Progenitor cell of endocrine pancreas (in vitro differentiated cells): ENCODE measurements around the gene TMEM250. TPM values are rescaled to one million over a fixed set of nuclear protein-coding genes. Genes with fewer than 3 reads are reported as not detected.

Experiments
- DNase-seq: peaks from one replicate; pipeline ENCODE4 v3.0.0; 2021; ENCODE audit warnings: low spot score; ENCODE audit not compliant: unreplicated experiment
- H3K27ac Mint-ChIP-seq: 2 replicates; pipeline ENCODE4 v1.8.0; 2021; ENCODE audit warnings: mild to moderate bottlenecking, moderate library complexity, mixed read lengths
- H3K27me3 Mint-ChIP-seq: 2 replicates; pipeline ENCODE4 v1.8.0; 2021; ENCODE audit warnings: mixed read lengths
- H3K36me3 Mint-ChIP-seq: 2 replicates; pipeline ENCODE4 v1.8.0; 2022; ENCODE audit warnings: mixed read lengths; ENCODE audit not compliant: insufficient read depth
- H3K4me1 Mint-ChIP-seq: 2 replicates; pipeline ENCODE4 v1.8.0; 2021; ENCODE audit warnings: low read depth, mixed read lengths
- H3K4me3 Mint-ChIP-seq: 2 replicates; pipeline ENCODE4 v1.8.0; 2021; ENCODE audit warnings: low read depth, mild to moderate bottlenecking, moderate library complexity, mixed read lengths
- H3K9me3 Mint-ChIP-seq: 2 replicates; pipeline ENCODE4 v1.8.0; 2021; ENCODE audit warnings: low read depth, mixed read lengths
- total RNA-seq: library from RNA; stranded (reverse); gene quantifications from 2 replicates; pipeline ENCODE4 v1.2.1, GENCODE V29; 2021
- TF ChIP-seq, protein P1 (sequence below): fragments of 200-600 bp; sonication (generic); IDR thresholded peaks from one replicate; pipeline ENCODE4 v1.5.0; 2021; ENCODE audit warnings: antibody characterized with exemption, mild to moderate bottlenecking; ENCODE audit not compliant: unreplicated experiment

The TMEM250 gene
- total RNA-seq, 1 donor from 2014 or later = 39.5 TPM

DNA sequence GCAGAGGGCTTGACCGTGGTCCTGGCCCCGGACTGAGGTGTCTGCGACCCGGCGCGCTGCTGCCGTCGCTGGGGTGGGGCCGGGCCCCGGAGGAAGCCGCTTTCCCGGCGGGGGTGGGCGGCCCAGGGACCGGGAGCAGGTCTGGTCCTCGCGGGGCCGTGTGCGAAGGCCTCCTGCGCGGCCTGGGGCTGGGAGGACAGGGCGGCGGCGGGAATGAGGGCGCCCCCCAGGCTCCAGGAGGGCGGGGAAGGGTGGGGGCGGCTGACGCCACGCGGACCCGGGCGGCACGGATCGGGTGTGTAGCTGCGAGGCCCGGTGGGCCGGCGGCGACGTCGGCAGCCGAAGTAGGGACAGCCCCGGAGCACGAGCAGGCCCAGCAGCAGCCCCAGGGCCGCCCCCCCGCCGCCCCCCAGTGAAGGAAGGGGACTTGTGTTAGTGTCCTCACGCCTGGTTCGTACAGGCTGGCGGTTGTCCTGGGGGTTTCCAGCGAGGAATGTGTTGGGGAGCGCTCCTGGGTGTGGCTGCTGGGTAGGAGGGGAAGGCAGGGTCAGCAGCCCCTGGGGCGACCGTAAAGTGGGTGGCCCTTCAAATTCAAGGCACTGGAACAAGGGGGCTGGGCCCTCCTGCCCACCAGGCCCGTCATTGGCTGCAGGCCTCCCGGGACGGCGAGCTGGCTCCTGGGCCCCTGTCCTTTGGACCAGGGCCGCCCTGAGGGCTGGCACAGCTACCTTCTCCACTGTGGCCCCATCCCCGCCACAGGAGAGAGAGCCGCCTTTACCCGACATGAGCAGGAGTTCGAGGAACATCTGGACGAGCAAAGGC, 597 bp upstream of the TMEM250 start:
- H3K27ac Mint-ChIP-seq = peak overlapping the region; percentile 79
- TF ChIP-seq, protein P1, sequence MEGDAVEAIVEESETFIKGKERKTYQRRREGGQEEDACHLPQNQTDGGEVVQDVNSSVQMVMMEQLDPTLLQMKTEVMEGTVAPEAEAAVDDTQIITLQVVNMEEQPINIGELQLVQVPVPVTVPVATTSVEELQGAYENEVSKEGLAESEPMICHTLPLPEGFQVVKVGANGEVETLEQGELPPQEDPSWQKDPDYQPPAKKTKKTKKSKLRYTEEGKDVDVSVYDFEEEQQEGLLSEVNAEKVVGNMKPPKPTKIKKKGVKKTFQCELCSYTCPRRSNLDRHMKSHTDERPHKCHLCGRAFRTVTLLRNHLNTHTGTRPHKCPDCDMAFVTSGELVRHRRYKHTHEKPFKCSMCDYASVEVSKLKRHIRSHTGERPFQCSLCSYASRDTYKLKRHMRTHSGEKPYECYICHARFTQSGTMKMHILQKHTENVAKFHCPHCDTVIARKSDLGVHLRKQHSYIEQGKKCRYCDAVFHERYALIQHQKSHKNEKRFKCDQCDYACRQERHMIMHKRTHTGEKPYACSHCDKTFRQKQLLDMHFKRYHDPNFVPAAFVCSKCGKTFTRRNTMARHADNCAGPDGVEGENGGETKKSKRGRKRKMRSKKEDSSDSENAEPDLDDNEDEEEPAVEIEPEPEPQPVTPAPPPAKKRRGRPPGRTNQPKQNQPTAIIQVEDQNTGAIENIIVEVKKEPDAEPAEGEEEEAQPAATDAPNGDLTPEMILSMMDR = no peak
- peak; percentile 39 for DNase-seq
- H3K27me3 Mint-ChIP-seq = peaks cover 7% of the 10 kb centered on the region
- H3K4me1 Mint-ChIP-seq = no peaks in the 10 kb centered on the region
- peak overlapping the region; percentile 75 for H3K4me3 Mint-ChIP-seq
- no peaks in the 10 kb centered on the region for H3K9me3 Mint-ChIP-seq
- H3K36me3 Mint-ChIP-seq = peaks cover 3% of the 10 kb centered on the region

DNA sequence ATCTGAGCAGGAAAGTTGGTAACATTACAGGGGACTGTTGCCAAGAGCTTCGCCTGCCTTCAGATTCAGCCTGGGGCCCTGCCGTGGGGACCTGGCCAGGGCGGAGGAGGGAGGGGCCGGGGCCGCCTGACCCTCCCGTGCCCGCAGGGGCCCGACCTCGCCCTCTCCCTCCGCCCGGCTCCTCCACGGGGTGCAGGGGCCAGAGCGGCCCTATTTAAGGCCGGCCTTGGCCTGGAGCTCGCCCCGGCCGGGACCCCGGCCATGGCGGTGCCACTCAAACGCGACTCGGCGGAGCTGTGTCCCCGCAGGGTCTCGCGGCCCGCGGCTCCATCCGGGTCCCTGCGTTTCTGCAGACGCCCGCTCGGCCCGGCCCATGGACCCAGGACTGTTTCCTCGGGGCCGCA, 757 bp downstream of the TMEM250 start:
- Mint-ChIP-seq H3K9me3 (no peaks in the 10 kb centered on the region), H3K27me3 (peaks cover 4% of the 10 kb centered on the region), H3K4me3 (peak overlapping the region; percentile 77), H3K4me1 (no peaks in the 10 kb centered on the region), H3K36me3 (peaks cover 4% of the 10 kb centered on the region), H3K27ac (peak overlapping the region; percentile 84)
- TF ChIP-seq, protein P1 = no peak
- DNase-seq = no peak

DNA sequence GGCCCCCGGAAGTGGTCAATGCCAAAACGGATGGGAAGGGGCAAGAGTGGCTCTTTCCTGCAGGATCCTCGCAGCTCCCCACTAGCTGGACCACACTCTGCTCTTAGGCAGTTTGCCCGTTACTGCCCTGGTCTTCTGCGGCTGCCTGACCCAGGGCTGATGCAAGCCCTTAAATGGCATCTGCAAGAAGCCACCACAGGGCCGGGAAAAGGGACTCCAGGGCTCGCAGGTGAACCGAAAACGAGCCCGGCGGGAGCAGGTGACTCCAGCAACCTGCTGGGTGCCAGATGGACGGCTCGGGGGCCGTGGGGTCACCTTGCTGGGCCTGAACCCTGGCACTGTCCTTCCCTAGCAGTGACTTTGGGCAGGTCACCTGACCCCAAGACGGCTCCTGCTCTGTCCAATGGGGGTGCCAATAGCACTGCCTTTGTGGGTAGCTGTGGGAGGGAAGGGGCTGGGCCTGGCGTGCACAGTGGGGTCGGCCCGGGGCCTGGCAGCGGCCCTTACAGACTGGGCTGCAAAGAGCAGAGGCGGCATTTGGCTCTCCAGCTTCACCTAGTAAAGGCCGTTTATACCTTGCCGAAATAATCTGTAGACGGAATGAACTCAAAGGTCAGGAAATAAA, 1.3 kb downstream of the TMEM250 start:
- H3K27me3 Mint-ChIP-seq = peaks cover 1% of the 10 kb centered on the region
- H3K4me1 Mint-ChIP-seq = no peaks in the 10 kb centered on the region
- H3K36me3 Mint-ChIP-seq = peaks cover 4% of the 10 kb centered on the region
- TF ChIP-seq, protein P1 = no peak
- peak overlapping the region; percentile 84 for H3K27ac Mint-ChIP-seq
- H3K9me3 Mint-ChIP-seq = no peaks in the 10 kb centered on the region
- DNase-seq = no peak
- peak overlapping the region; percentile 77 for H3K4me3 Mint-ChIP-seq

DNA sequence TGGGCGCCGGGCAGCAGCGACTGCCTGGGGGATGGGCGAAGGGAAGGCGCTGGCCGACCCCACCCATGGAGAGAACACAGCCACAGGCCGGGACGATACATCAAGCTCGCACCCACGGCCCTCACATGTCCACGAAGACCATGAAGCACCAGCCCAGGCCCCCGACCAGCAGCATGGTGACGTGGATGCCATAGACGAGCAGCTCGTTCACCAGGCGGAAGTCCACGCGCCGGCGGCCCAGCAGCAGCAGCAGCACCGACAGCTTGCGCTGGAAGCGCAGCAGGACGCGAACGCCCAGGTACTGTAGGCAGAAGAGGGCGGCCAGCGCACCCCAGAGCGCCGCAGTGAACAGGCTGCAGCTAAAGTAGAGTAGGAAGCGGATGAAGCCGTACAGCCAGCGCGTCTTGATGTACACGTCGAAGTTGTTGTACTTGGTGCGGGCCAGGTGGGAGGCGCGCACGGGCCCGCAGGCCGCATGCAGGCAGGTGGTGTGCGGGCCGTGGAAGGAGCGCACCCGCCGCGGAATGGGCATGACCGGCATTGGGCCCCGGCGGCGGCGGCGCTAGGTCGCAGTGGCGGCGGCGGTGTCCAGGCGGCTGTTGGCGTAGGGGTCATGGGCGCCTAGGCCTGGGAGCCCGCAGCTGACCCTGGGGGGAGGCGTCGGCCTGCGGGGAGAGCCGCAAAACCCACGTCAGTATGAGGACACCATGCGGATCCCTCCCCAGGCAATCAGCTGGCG, 2.1 kb downstream of the TMEM250 start:
- Mint-ChIP-seq H3K27me3 (no peaks in the 10 kb centered on the region), H3K9me3 (no peaks in the 10 kb centered on the region), H3K4me3 (peak overlapping the region; percentile 44), H3K4me1 (no peaks in the 10 kb centered on the region), H3K27ac (no peak overlapping the region), H3K36me3 (peaks cover 4% of the 10 kb centered on the region)
- no peak for DNase-seq
- TF ChIP-seq, protein P1 = no peak
